ENCODE data around the gene STK32B. TPM values are rescaled to one million over a fixed set of nuclear protein-coding genes. Genes with fewer than 3 reads are reported as not detected.
"Not testable (repeated sequence)": the region's sequence is repeated elsewhere in the genome, so short reads cannot be mapped to it uniquely, and the experiment has no call there.

STK32B gene
- total RNA-seq, 1 donor from 2014 or later = 2.5 TPM

DNA sequence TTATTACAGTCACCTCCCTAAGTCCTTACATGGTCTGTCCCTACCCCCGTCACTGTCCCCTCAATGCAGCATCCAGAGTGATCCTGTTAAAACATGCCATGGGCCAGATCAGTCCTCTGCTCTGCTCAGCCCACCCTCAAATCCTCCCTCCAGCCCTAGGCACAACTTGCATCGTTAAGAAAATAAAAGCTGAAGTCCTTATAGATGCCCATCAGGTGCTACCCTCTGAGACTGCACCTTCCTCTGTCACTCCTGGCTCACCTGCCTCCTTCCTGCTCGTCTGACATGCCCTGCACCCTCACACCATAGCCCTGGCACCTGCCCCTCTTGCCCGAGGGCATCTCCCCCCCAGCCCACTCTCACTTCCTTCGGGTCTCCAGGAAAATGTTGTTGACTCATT, 4.1 kb downstream of the STK32B start:
- H3K9me3 Mint-ChIP-seq (ENCODE audit: unreplicated experiment) = peaks cover 2% of the 10 kb centered on the region
- H3K4me3 Mint-ChIP-seq (ENCODE audit: unreplicated experiment) = no peak overlapping the region
- no peaks in the 10 kb centered on the region for H3K4me1 Mint-ChIP-seq (ENCODE audit: low read depth, unreplicated experiment)
- peaks cover 11% of the 10 kb centered on the region for H3K27me3 Mint-ChIP-seq (ENCODE audit: unreplicated experiment)
- no peak for DNase-seq
- H3K36me3 Mint-ChIP-seq (ENCODE audit: unreplicated experiment) = no peaks in the 10 kb centered on the region
- no peak overlapping the region for H3K27ac Mint-ChIP-seq (ENCODE audit: unreplicated experiment)
- no peak for TF ChIP-seq CTCF (IDR thresholded peaks at IDR 0.05; ENCODE audit: partially characterized antibody, unreplicated experiment)

GRCh38 chr4:5066101-5066500, 14.8 kb downstream of the STK32B start:
- no peak overlapping the region for H3K4me3 Mint-ChIP-seq (ENCODE audit: unreplicated experiment)
- no peak for TF ChIP-seq CTCF (IDR thresholded peaks at IDR 0.05; ENCODE audit: partially characterized antibody, unreplicated experiment)
- no peaks in the 10 kb centered on the region for H3K4me1 Mint-ChIP-seq (ENCODE audit: low read depth, unreplicated experiment)
- H3K27me3 Mint-ChIP-seq (ENCODE audit: unreplicated experiment) = no peaks in the 10 kb centered on the region
- DNase-seq = no peak
- no peaks in the 10 kb centered on the region for H3K9me3 Mint-ChIP-seq (ENCODE audit: unreplicated experiment)
- H3K27ac Mint-ChIP-seq (ENCODE audit: unreplicated experiment) = no peak overlapping the region
- H3K36me3 Mint-ChIP-seq (ENCODE audit: unreplicated experiment) = no peaks in the 10 kb centered on the region

- not testable (repeated sequence) for H3K36me3 Mint-ChIP-seq (ENCODE audit: unreplicated experiment); H3K27ac Mint-ChIP-seq (ENCODE audit: unreplicated experiment); H3K4me3 Mint-ChIP-seq (ENCODE audit: unreplicated experiment); DNase-seq; H3K27me3 Mint-ChIP-seq (ENCODE audit: unreplicated experiment); H3K4me1 Mint-ChIP-seq (ENCODE audit: low read depth, unreplicated experiment); H3K9me3 Mint-ChIP-seq (ENCODE audit: unreplicated experiment)
These were observed 15.7 kb downstream of the STK32B start for GRCh38 chr4:5066968-5067367.

GRCh38 chr4:5067908-5068307, 16.6 kb downstream of the STK32B start:
- no peaks in the 10 kb centered on the region for H3K36me3 Mint-ChIP-seq (ENCODE audit: unreplicated experiment)
- no peak overlapping the region for H3K27ac Mint-ChIP-seq (ENCODE audit: unreplicated experiment)
- no peak for DNase-seq
- H3K27me3 Mint-ChIP-seq (ENCODE audit: unreplicated experiment) = peaks cover 3% of the 10 kb centered on the region
- H3K9me3 Mint-ChIP-seq (ENCODE audit: unreplicated experiment) = no peaks in the 10 kb centered on the region
- no peaks in the 10 kb centered on the region for H3K4me1 Mint-ChIP-seq (ENCODE audit: low read depth, unreplicated experiment)
- no peak overlapping the region for H3K4me3 Mint-ChIP-seq (ENCODE audit: unreplicated experiment)
- no peak for TF ChIP-seq CTCF (IDR thresholded peaks at IDR 0.05; ENCODE audit: partially characterized antibody, unreplicated experiment)

DNA sequence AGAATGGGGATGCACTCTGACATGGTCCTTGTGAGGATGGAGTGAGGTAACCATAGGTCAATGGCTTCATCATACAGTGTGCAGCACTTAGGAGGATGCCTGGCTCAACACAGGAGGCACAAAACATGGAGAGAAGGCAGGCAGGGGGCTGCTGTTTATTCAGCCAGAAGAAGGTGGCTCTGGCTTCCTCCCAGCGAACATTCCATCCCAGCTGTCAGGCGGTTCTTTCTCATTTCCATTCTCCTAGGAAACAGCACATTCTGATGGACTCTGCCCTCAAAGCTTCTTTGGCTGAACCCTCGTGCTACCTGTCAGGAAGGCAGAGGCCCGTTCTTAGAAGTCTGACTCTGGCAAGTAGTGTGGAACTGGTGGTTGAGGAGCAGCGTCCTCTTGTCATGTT, 18.6 kb downstream of the STK32B start:
- no peaks in the 10 kb centered on the region for H3K9me3 Mint-ChIP-seq (ENCODE audit: unreplicated experiment)
- H3K4me3 Mint-ChIP-seq (ENCODE audit: unreplicated experiment) = no peak overlapping the region
- no peak for DNase-seq
- H3K36me3 Mint-ChIP-seq (ENCODE audit: unreplicated experiment) = no peaks in the 10 kb centered on the region
- H3K27me3 Mint-ChIP-seq (ENCODE audit: unreplicated experiment) = peaks cover 3% of the 10 kb centered on the region
- no peak for TF ChIP-seq CTCF (IDR thresholded peaks at IDR 0.05; ENCODE audit: partially characterized antibody, unreplicated experiment)
- no peaks in the 10 kb centered on the region for H3K4me1 Mint-ChIP-seq (ENCODE audit: low read depth, unreplicated experiment)
- no peak overlapping the region for H3K27ac Mint-ChIP-seq (ENCODE audit: unreplicated experiment)

GRCh38 chr4:5072948-5073347, 21.7 kb downstream of the STK32B start:
- Mint-ChIP-seq H3K4me3 (ENCODE audit: unreplicated experiment) (no peak overlapping the region), H3K4me1 (ENCODE audit: low read depth, unreplicated experiment) (no peaks in the 10 kb centered on the region), H3K27me3 (ENCODE audit: unreplicated experiment) (peaks cover 3% of the 10 kb centered on the region), H3K36me3 (ENCODE audit: unreplicated experiment) (no peaks in the 10 kb centered on the region), H3K27ac (ENCODE audit: unreplicated experiment) (no peak overlapping the region), H3K9me3 (ENCODE audit: unreplicated experiment) (no peaks in the 10 kb centered on the region)
- no peak for DNase-seq
- no peak for TF ChIP-seq CTCF (IDR thresholded peaks at IDR 0.05; ENCODE audit: partially characterized antibody, unreplicated experiment)

All from glutamatergic neuron (in vitro differentiated cells).